ENCODE data around the gene MISFA.
"Not testable (repeated sequence)": the region's sequence is repeated elsewhere in the genome, so short reads cannot be mapped to it uniquely, and the experiment has no call there.

Gene MISFA

DNA sequence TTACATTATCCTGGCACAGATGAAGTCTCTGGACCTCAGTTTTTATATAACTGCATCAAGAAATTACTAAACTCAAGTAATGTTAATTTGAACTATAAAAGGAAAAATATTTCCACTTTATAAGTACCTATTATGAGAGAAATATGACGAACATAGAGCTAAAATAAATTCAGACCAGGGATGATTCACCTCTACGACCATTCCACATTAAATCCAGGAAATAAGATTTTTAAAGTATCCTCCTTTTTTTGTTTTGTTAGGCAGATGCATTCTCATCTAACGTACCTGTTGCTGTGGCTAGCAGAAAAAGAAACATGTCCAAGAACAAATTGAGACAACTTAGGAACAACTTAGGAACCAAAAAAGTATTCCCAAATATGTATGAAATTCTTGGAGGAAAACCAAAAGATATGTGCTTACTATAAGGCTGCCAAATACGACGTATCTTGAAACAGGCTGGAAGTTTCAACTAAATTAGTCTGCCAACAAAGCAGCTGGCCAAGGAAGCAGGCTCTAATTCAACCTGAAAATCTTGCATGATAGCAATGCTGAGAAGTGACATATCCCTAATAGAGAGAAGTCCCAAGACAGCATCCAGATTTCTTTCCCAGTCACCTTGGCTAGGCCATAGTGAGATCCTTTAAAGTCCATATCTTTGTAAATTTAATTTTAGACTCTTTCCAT, 18.9 kb downstream of the MISFA start:
- no peak for FAIRE-seq

- FAIRE-seq: no peak
Observed at GRCh38 chr11:18623707-18624106, 24.1 kb downstream of the MISFA start.

GRCh38 chr11:18624161-18624560, 24.6 kb downstream of the MISFA start:
- FAIRE-seq: no peak

DNA sequence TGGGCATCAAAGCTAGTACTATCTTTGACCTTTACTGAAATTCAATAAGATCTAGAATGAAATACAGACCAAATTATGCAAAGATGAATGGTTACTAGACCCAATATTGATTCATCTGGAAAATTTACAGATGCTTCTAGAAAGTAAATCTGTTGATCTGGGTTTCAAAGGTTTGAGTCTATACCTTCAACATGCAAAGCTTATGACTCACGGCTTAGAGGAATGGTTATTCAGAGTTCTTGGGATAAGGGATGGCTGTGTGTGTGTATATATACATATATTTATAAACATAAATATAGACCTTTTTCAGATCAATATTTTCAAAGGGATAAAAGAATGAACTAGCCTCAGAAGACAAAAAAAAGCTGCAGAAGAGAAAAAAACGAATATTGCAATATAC, 33.3 kb downstream of the MISFA start:
- FAIRE-seq: no peak

DNA sequence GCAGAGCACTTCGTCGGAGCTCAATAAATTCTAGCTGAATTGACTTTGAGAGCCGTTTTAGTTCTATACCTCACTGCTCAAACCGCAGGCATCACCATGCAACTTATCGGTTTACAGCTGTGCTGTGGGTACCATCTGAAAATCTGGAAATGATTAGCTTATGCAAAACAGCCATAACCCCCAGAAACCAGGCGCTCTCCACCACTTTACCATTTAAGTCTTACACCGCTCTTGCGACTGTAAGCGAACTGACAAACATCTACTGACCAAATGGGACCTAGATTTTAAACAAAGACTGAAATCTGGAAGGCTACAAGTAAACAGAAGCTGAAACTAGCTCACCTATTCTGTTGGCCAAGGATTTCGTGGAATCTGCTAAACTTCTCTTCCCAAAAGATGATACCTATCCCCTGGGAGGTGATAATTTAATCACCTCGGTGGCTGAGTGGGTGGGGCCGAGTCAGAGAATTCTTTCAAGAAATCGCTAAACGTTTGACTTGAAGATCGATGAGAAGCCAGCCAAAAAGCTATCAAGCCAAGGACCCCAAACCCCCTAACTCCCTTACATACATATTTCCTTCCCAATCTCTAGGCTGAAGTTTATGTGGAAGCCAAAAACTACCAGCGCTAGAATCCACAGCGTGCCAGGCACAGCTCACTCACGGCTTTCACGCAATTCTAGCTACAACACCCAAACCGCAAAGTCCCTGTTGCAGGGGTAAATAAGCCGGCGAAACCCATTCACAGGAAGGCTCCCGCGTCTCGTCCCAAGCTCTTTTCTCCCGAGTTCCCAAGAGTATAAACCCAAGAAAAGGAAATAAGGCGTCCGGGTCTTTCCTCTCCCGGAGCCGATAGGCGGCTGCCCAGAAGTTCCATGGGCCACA, 33.9 kb downstream of the MISFA start:
- FAIRE-seq: no peak

GRCh38 chr11:18634140-18635032, 34.8 kb downstream of the MISFA start, which contains the start of gene SPTY2D1:
Gene SPTY2D1, minus strand, starts transcription at chr11:18634342. Its CDS starts 85 bp downstream, at chr11:18634257.
- FAIRE-seq: no peak

DNA sequence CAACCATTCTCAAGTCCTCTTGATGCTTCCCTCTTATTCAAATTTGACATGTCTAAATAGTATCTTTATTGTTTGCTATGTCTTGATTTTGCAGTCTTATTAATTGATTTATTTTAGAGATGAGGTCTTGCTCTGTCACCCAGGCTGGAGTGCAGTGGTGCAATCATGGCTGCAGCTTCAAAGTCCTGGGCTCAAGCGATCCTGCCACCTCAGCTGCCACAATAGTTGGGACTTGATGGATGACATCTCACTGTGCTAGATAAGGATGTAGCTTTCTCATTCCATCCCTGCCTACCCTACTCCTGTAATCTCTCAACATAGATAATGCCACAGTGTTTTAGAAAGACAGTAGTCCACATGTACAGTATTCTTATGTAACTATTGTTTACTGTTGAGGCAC, 42.1 kb downstream of the MISFA start:
- no peak for FAIRE-seq

GRCh38 chr11:18643034-18643433, 43.4 kb downstream of the MISFA start:
- FAIRE-seq: not testable (repeated sequence)

GRCh38 chr11:18650353-18650752, 50.8 kb downstream of the MISFA start:
- no peak for FAIRE-seq

- FAIRE-seq: no peak
Observed at GRCh38 chr11:18650859-18651557, 51.4 kb downstream of the MISFA start.

Measured in colon (tissue), 2 donors.